Esophagus (tissue), 2 donors: ENCODE results near the gene FXYD6. TPM values are rescaled to one million over a fixed set of nuclear protein-coding genes. Genes with fewer than 3 reads are reported as not detected.
"Not testable (repeated sequence)": the region's sequence is repeated elsewhere in the genome, so short reads cannot be mapped to it uniquely, and the experiment has no call there.

Experiments used
- H3K27ac ChIP-seq, 2 donors: one replicate each; pipeline ENCODE4 v1.5.1; 2013; ENCODE audit warnings: low read depth in 2 of 2, mild to moderate bottlenecking in 2 of 2, inconsistent platforms in 1 of 2, low read length in 1 of 2, moderate library complexity in 1 of 2
- H3K27me3 ChIP-seq, 2 donors: one replicate each; pipeline ENCODE4 v1.6.1; 2013; ENCODE audit warnings: low read length in 2 of 2, control low read depth in 1 of 2, mild to moderate bottlenecking in 1 of 2; ENCODE audit not compliant: insufficient read depth in 2 of 2, control insufficient read depth in 1 of 2
- H3K36me3 ChIP-seq, 2 donors: one replicate each; pipeline ENCODE4 v1.6.1; 2013; ENCODE audit warnings: low read length in 1 of 2; ENCODE audit not compliant: control insufficient read depth in 2 of 2, insufficient read depth in 2 of 2
- H3K4me1 ChIP-seq, 2 donors: one replicate each; pipeline ENCODE4 v1.6.1; 2013; ENCODE audit warnings: low read length in 1 of 2; ENCODE audit not compliant: control insufficient read depth in 2 of 2, insufficient read depth in 2 of 2
- H3K4me3 ChIP-seq, 2 donors: one replicate each; pipeline ENCODE4 v1.5.1; 2013; ENCODE audit warnings: low read length in 2 of 2, mild to moderate bottlenecking in 2 of 2, low read depth in 1 of 2, moderate library complexity in 1 of 2
- H3K9me3 ChIP-seq, 2 donors: one replicate each; pipeline ENCODE4 v1.6.1; 2013; ENCODE audit warnings: mild to moderate bottlenecking in 2 of 2, low read depth in 1 of 2, low read length in 1 of 2, moderate library complexity in 1 of 2; ENCODE audit not compliant: control insufficient read depth in 2 of 2, insufficient read depth in 1 of 2
- WGBS, 2 donors: extraction: QIAGEN DNeasy Blood & Tissue Kit; methylation state at CpG; one replicate each; pipeline ENCODE4 v1.1.7; 2013; 5-methylcytosine and 5-hydroxymethylcytosine counted together
- polyA plus RNA-seq, 2 donors: library from polyadenylated mRNA; stranded (reverse); fragments of 200-250 nt; gene quantifications; one replicate each; pipeline ENCODE4 v1.2.3, GENCODE V29; 2013
- donor health status: healthy with polysubstance abuse.
- donor health status: Bipolar disorder and iron deficiency.

Gene FXYD6
- polyA plus RNA-seq = 1 to 10 TPM; 3.4 to 7.0 TPM

- H3K27me3 ChIP-seq = peaks cover 0 to 5% of the 10 kb centered on the region in 2 donors
- 0 to 1% methylated on average over 46 to 63 of the region's 63 CpGs for WGBS, 2 donors
- peak within 1 kb of the TSS; percentile 48 to 52 for H3K4me3 ChIP-seq
- H3K4me1 ChIP-seq = peaks cover 10 to 18% of the 10 kb centered on the region in 2 donors
- H3K27ac ChIP-seq = peak within 1 kb of the TSS; percentile 36 to 68
- no peaks in the 10 kb centered on the region for H3K9me3 ChIP-seq
- no peaks in the 10 kb centered on the region for H3K36me3 ChIP-seq
Measured at GRCh38 chr11:117876341-117877119, at the start of gene FXYD6. FXYD6 (minus strand) TSS chr11:117876658; CDS start chr11:117842776, 33,882 bp downstream.

GRCh38 chr11:117926166-117926565 lies 49.7 kb upstream of the FXYD6 start:
- not testable (repeated sequence) for H3K27ac ChIP-seq, H3K4me3 ChIP-seq, H3K9me3 ChIP-seq, H3K4me1 ChIP-seq, H3K27me3 ChIP-seq, H3K36me3 ChIP-seq
- 82 to 87% methylated on average over 5 to 7 of the region's 7 CpGs for WGBS, 2 donors

GRCh38 chr11:117925198-117925925 lies 48.9 kb upstream of the FXYD6 start:
- H3K4me3 ChIP-seq = no peak overlapping the region
- H3K4me1 ChIP-seq = peaks cover 0 to 5% of the 10 kb centered on the region in 2 donors
- no peaks in the 10 kb centered on the region for H3K9me3 ChIP-seq
- H3K36me3 ChIP-seq = peaks cover 0 to 2% of the 10 kb centered on the region in 2 donors
- WGBS, 2 donors = 82 to 85% methylated on average over 11 of the region's 11 CpGs
- H3K27me3 ChIP-seq = no peaks in the 10 kb centered on the region
- no peak overlapping the region for H3K27ac ChIP-seq

- Histone ChIP-seq H3K9me3 (no peaks in the 10 kb centered on the region), H3K27ac (no peak overlapping the region), H3K36me3 (peaks cover 0 to 2% of the 10 kb centered on the region in 2 donors), H3K4me3 (no peak overlapping the region), H3K4me1 (peaks cover 0 to 5% of the 10 kb centered on the region in 2 donors), H3K27me3 (no peaks in the 10 kb centered on the region)
- WGBS, 2 donors = 70 to 92% methylated on average over 11 of the region's 11 CpGs
Measured at GRCh38 chr11:117924631-117925170, 48.2 kb upstream of the FXYD6 start.

- H3K9me3 ChIP-seq = no peaks in the 10 kb centered on the region
- peaks cover 0 to 2% of the 10 kb centered on the region in 2 donors for H3K4me1 ChIP-seq
- no peaks in the 10 kb centered on the region for H3K27me3 ChIP-seq
- H3K27ac ChIP-seq = no peak overlapping the region
- H3K4me3 ChIP-seq = no peak overlapping the region
- peaks cover 0 to 2% of the 10 kb centered on the region in 2 donors for H3K36me3 ChIP-seq
- whole genome bisulfite sequencing, 2 donors = 82 to 89% methylated on average over 6 to 7 of the region's 7 CpGs
Measured at GRCh38 chr11:117923773-117924172, 47.3 kb upstream of the FXYD6 start.

GRCh38 chr11:117923275-117923674 lies 46.8 kb upstream of the FXYD6 start:
- Histone ChIP-seq H3K9me3 (no peaks in the 10 kb centered on the region), H3K27ac (no peak overlapping the region), H3K27me3 (no peaks in the 10 kb centered on the region), H3K4me1 (peaks cover 0 to 2% of the 10 kb centered on the region in 2 donors), H3K4me3 (no peak overlapping the region), H3K36me3 (peaks cover 0 to 2% of the 10 kb centered on the region in 2 donors)
- 91% methylated on average over 4 of the region's 4 CpGs for WGBS, 2 donors

GRCh38 chr11:117921893-117922292 lies 45.4 kb upstream of the FXYD6 start:
- WGBS, 2 donors = 92 to 95% methylated on average over 5 of the region's 5 CpGs
- Histone ChIP-seq H3K4me3 (no peak overlapping the region), H3K36me3 (peaks cover 0 to 2% of the 10 kb centered on the region in 2 donors), H3K4me1 (peaks cover 0 to 2% of the 10 kb centered on the region in 2 donors), H3K27me3 (no peaks in the 10 kb centered on the region), H3K9me3 (no peaks in the 10 kb centered on the region), H3K27ac (no peak overlapping the region)

- Histone ChIP-seq H3K27ac (no peak overlapping the region), H3K4me1 (peaks cover 0 to 2% of the 10 kb centered on the region in 2 donors), H3K27me3 (no peaks in the 10 kb centered on the region), H3K4me3 (no peak overlapping the region), H3K9me3 (no peaks in the 10 kb centered on the region), H3K36me3 (peaks cover 0 to 2% of the 10 kb centered on the region in 2 donors)
- WGBS, 2 donors = 96 to 98% methylated on average over 2 of the region's 2 CpGs
Measured at GRCh38 chr11:117921456-117921855, 45.0 kb upstream of the FXYD6 start.

GRCh38 chr11:117919781-117920221 lies 43.3 kb upstream of the FXYD6 start:
- H3K36me3 ChIP-seq = peaks cover 0 to 5% of the 10 kb centered on the region in 2 donors
- no peak overlapping the region for H3K27ac ChIP-seq
- 67 to 72% methylated on average over 4 of the region's 4 CpGs for WGBS, 2 donors
- no peaks in the 10 kb centered on the region for H3K9me3 ChIP-seq
- no peaks in the 10 kb centered on the region for H3K4me1 ChIP-seq
- H3K27me3 ChIP-seq = no peaks in the 10 kb centered on the region
- no peak overlapping the region for H3K4me3 ChIP-seq
